Measurements from ENCODE around the gene NELL2.

- TF ChIP-seq CTCF (IDR thresholded peaks at IDR 0.05), result no peak
- no peak for TF ChIP-seq EP300 (IDR thresholded peaks at IDR 0.05)
- TF ChIP-seq CHD2 (IDR thresholded peaks at IDR 0.05; ENCODE audit: low read length, partially characterized antibody), result no peak
Observed at GRCh38 chr12:44510076-44510475, 366.0 kb downstream of the NELL2 start.

All from A549 (cell line).